ENCODE measurements around the gene DNAJB5.

DNAJB5 gene

DNA sequence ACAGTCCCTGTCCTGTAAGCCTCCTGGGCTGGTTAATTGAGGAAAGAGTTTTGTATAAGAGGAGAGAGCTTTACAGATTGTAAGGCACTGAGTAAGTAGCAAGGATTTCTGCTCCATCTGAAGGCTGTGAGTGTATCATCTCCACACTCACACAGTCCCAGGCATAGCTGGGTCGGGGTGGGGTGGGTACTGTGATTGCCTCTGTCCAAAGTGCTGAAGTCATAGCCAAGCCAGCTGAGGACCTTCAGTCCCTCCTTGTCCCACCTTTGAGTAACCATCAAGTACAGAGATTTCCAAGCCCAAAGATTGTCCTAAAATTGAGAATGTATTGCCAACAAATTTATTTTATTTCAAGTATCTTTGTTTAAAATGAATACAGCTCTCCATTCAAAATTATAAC, 5.5 kb upstream of the DNAJB5 start:
- DNase-seq (ENCODE audit: low spot score) = no peak

DNA sequence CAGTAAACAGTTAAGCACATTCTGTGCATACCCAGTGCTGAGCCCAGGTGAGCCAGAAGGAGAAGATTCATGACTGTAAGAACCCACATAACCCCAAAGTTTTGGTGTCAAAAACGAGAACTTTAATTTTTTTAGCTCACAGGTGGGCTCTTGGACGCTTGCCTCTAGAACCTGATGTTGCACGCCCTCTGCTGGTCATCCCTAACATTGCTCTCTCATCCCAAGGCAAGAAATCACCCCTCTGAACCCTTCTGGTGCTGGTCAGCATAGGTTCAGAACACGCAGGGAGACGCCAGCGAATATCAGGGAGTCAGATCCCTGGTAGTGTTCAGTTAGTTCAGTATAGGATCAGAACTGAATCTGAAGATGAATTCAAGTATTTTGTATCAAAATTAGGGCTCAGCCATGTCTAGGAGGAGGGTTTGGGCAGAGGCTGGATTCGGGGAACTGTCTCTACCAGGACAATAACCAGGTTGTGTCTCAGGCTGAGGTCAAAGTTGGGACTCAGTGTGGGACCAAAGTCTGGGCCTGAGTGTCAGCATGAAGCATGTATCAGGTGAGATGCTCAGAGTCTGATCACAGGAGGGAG, 4.1 kb upstream of the DNAJB5 start:
- peak; percentile 60 for DNase-seq (ENCODE audit: low spot score)

DNA sequence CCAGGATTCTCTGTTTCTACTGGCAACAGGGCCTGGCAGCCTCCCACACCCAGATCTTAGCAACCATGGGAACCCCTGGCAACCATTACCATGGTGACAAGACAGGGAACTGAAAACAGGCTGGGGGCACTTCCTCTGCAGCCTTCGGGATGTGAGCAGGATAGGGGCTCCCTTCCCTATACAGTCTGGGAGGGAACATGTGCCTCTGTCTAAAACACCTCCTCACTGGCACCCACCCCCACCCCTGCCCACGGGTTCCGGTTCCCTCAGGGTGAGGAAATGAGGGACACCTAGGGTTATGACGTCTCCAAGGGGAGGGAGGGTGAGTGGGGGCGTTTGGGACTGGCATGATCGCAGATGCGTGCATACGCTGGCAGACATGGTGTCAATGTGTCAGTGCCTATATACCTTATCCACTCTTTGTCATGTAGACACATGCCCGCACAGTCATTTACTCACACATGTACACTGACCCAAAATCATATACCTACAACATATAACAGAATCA, 3.0 kb upstream of the DNAJB5 start:
- DNase-seq (ENCODE audit: low spot score) = peak; percentile 35

DNA sequence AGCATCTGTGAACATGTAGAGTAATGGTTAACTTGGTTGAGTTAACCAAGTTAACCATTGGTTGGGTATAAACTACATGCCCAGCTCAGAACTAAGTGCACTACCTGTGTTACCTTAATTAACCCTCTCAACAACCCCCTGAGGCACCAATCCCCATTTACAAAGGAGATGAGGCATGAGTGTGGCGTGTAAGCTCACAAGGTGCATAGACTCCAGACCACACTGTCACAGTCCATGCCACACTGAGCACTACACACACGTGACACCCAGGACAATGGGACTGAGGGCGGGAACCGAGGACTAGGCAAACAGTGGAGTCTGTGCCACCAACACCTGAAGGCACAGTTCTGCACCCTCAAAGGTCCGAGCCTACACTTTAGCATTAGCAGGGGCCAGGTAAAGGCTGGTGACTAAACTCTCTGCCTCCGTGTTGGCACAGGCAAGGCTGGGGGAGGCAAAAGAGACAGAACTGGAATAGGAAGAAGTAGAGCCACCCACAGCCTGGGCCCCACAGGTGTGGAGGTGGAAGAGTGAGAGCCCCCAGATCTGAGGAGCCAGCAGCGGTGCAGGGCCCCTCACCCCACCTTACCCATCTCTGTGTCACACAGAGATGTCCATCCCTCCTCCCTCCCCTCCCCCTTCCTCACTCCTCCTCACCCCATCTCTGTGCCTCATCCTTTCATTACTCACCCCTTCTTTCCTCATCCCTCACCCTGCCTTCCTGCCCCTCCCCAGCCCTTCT, 2.2 kb upstream of the DNAJB5 start:
- DNase-seq (ENCODE audit: low spot score) = peak; percentile 73

DNA sequence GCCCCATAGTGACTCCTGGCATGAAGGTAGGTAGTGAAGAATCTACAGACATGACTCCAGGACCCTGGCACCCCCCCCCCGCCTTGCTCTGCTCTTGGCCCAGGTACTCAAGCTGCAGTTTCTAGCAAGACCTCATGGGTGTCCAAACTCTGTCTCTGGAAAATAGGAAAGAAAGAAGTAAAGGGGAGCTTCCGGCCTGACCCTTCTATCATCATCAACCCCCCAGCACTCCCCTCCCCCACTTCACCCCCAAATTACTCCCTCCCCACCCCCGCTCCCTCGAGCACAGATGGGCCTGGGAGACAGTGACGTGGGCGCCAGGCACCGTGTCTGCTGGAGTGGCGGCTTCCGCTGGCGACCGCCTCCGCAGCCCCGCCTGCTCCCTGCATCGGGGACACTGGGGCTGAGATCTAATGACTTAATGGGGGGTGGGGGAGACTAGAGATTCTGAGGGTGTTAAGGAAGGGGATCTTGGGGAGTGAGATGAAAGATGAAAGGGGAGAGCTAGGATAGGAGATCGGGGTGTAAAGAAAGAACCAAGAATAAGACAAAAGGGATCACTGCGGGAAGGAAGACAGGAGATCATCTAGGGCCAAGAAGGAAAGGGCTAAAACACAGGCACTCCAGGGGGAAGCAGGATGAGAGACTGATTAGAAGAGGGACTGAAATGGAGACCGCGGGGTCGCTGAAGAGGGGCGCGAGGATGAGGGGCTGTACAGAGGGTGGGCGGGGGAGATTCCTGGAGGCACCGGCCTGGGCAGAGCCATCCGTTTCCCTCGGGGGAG, 1.1 kb upstream of the DNAJB5 start:
- no peak for DNase-seq (ENCODE audit: low spot score)

DNA sequence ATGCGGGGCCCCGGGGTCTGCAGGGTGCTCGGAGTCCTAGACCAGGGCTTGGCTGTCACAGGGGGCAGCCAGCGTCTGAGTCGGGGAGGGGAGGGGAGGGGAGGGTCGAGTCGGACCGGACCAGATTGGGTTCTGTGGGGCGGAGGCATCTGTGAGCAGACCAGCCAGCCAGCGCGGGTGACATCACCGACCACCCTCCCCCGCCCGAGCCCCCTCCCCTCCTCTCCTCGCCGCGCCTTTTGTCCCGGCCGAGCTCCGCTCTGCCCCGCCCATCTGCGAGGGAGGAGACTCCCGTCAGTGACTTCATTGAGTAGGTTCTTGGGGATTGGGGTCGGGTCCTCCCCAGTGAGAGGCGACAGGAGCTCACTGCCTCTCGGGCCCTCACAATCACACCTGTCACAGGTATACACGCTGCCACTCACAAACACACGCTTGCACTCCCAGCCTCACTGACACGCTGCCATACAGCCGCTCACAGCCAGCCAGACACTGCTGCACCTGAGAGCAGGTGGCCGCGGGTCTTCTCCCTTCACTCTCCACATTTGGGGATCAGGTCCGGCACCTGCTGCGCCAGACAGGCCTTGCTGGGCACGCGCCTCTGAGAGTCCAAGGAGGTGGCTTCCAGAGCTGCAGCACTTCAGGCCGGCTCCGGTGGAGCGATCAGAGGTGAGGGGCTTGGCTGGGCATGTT, 546 bp downstream of the DNAJB5 start:
- peak; percentile 65 for DNase-seq (ENCODE audit: low spot score)

DNA sequence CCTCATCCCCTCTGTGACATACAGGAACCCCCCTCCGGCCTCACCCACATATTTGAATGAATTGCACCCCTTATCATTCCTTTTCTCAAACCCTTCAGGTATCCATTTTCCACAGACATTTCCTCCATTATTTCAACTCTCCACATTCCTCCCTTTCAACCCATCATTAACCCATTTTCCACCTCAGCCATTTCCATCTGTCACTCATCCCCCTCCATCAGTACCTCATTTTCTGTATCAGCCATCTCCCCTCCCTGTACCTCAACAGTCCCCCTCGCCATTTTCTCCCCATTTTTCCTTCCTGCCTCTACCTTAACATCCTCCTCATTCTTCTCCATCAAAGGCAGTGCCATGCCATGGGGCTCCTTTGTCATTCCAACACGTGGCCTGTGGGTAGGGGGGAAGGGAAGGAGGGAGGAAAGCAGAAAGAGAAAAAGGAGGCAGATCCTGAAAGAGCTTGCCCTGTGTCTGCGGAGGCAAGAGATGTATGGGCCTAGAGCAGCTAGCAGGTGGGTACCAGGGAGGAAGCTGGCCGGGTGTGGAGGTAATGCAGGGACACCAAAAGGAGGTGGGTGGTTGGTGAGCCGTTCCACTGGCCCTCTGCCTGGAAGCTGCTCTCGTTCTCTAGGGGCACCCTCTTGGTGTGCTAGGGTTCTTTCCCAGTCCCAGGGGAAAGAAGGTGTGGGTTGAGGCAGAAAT, 1.5 kb downstream of the DNAJB5 start:
- no peak for DNase-seq (ENCODE audit: low spot score)

DNA sequence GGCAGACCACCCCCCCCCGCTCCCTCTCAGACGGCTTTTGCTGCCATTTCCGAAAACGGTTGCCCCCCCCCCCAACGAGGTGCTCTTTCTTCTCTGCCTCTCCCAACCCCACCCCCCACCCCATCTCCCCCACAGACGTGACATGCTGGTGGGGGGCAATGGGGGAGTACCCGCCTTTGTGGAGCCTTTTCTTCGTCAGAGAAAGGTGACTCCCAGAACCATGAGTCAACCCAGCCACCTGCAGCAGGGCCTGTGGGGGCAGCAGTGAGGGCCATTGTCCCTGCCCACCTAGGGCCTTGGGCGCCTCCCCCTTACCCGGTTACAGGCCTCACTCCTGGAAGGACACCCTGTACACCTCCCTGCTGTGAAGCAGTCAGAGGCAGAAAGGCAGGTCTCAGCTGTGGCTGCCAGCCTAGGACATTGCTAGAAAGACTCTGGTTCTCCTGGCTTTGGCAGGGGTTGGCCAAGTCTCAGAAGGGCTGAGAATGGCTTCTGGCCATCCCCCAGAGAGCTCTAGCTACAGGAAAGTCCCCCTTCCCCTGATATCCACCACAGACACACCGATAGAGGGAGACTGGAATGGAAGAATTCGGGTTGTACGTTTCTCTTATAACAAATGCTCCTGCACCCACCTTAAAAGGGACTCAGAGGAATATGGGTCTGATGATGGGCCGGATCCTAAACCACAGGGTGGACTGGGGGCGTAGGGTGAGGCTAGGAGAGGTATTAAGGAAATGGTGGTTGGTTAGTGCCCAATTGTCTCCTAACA, 2.2 kb downstream of the DNAJB5 start:
- peak; percentile 77 for DNase-seq (ENCODE audit: low spot score)

DNA sequence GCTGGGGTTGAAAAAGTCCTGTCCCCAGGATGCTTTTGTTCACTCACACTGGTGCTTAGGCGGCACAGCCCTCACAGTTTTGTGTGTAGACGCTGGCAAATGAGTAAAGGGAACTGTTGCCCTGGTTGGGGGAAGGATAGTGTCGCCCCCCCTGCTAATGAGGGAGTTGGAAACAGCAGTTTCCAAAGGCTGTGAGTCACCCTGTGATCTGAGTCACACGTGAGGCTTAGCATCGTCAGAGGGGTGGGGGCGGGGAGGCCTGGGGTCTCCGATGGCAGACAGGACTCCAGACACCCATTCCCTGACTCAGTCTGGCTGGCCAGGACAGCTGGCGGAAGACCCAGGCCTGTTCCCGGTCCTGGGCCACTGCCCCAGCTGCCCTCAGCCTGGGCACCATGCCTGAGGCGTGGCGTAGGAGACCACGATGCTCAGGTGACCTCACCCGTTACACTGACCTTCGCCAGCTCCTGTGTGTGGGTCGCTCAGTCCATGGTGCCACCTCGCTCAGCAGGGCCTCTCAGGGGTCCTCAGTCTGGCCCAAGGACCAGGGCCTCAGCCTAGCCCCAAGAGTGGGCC, 2.9 kb downstream of the DNAJB5 start:
- peak; percentile 94 for DNase-seq (ENCODE audit: low spot score)

DNA sequence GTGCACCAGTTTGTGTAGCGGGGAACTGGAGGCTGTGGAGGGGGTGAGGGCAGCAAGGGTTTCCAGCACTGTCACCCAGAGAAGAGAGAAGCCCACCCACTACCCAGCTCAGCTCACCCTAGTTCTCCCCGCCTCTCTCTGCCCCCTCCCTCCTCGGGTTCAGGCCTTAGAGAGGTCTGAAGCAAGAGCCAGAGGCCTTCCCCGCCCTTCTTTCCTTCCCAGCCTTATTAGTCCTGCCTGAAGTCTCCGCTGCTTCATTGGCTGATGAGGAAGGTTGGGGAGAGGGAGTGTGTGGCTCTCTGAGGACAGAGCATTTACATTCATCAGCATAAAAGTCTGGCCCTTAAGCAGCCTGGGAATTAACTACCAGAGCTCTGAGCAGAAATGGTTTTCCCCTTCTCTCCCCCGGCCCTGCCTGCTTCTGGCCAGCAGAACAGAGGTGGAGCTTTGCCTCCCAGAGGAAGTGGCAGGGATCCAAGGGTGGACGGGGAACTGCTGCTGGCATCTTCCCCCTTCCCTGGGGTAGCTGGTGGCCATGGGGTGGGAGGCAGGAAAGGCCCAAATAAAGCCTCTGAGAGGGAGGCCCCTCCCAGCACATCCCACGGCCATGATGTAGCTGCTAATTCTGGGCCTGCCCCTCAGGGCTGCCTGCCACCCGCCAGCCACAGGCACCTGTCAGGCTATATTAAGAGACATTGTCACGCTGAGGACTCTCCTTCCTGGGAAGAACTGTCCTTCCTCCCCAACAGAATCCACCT, 4.1 kb downstream of the DNAJB5 start:
- DNase-seq (ENCODE audit: low spot score) = peak; percentile 59

DNA sequence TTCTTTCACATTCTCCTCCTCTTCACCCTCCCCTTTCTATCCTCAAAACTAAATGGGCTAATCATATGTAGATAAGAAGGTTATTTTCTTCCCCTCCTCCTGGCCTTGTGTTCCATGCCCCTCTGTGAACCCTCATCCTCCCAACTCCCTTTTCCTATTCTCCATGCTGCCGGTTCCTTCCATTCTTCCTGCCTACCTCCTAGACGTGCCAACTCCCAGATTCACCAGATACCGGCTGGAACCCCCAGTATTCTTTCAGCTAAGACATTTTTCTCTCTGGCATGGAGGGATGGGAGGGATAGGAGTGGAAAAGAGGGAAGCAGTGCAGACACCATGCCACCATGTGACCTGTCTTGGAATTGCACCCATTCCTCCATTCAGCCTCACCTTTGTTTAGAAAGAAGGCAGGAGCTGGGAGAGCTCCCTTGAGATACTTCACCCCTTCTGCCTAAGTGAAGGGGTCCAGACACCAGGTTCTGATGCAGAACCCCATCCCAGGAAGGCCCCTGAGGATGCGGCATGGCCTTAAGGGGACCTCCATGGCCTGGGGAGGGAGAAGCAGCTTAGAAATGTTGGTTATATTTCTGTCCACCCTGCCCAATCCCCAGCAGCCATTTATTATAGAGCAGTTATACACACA, 4.8 kb downstream of the DNAJB5 start:
- DNase-seq (ENCODE audit: low spot score) = peak; percentile 68

DNA sequence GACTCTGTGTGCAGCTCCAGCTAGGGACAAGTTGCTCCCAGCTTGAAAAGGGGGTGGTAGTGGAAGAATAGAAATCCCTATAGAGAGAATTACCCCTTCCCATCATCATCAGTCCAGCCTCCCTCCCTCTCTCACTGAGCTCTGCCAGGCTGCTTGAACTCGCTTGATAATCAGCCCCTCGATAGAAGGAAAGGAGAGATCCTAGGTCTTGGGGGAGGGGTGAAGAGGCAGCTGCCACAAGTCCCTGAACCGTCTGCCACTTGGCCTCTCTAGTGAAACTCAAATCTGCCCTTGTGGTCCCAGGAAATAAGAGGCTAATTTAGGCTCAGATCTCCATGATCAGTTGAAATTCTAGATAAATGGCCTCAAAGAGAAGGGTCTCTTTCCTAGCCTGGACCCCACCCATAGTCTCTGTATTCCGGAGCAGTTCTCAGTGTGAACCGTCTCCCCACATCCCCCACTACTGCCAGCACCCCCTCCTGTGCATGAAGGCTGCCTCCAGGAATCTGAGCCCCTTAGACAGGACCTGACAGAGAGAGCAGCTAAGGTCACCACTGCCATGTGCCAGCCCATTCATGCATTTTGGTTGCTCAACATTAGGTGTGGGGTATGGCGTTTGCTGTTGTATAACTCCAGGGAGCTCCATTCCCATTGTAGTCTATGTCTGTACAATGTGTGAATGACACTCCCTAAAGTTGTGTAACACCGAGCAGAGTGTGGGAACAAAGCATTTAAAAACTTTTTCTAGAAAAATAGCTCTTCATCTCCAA, 5.5 kb downstream of the DNAJB5 start:
- DNase-seq (ENCODE audit: low spot score) = peak; percentile 4

DNA sequence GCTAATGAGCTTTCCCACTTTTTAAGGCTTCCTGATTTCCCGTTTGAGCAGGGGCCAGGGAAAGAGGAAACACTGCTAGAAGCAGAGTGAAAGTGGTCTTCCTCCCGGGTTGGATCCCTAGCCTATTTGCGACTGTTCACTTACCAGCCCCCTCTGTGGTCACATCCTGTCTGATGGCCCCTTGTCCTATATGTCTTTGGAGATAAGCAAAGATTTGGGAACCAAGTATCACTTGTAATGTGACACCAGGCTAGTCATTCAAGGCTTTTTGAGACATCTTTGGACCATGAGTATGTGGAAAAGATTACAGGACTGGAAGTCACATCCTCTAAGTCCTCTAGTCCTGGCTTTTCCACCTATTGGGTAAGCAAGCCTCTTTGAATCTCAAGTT, 6.1 kb downstream of the DNAJB5 start:
- DNase-seq (ENCODE audit: low spot score) = no peak

DNA sequence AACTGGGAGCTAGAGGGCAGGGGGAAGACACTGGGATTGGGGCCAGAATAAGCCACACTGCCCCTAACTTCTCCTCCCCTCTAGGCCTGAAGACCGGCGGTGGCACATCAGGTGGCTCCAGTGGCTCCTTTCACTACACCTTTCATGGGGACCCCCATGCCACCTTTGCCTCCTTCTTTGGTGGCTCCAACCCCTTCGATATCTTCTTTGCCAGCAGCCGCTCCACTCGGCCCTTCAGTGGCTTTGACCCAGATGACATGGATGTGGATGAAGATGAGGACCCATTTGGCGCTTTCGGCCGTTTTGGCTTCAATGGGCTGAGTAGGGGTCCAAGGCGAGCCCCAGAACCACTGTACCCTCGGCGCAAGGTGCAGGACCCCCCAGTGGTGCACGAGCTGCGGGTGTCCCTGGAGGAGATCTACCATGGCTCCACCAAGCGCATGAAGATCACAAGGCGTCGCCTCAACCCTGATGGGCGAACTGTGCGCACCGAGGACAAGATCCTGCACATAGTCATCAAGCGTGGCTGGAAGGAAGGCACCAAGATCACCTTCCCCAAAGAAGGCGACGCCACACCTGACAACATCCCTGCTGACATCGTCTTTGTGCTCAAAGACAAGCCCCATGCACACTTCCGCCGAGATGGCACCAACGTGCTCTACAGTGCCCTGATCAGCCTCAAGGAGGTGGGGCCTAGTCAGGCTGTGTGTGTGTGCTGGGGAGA, 6.8 kb downstream of the DNAJB5 start:
- no peak for DNase-seq (ENCODE audit: low spot score)

DNA sequence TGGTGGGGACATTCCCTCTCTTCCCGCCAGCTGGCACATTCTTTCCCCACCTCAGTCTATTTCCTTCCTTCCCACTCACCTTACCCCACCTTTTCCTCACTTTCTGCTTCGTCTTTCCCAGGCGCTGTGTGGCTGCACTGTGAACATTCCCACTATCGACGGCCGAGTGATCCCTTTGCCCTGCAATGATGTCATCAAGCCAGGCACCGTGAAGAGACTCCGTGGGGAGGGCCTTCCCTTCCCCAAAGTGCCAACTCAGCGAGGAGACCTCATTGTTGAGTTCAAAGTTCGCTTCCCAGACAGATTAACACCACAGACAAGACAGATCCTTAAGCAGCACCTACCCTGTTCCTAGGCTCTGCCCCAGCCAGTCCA, 7.3 kb downstream of the DNAJB5 start:
- peak; percentile 83 for DNase-seq (ENCODE audit: low spot score)

DNA sequence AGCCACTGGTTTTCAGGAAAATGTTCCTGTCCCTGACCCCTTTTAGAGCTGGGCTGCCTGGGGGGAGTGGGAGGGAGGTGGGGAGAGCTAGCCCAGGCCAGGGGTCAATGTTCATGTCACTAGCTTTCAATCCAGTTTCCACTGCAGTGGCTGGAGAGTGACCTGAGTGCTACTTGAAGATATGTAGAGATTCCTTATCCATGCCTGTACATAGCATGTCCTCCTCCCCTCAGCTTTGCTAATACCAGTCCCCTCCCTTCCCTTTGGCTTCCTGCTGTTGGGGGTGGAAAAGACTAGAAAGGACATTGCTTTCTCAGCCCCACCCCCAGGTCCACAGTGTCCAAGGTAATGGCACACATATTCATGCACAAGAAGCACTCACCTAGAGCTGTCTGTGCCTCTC, 7.8 kb downstream of the DNAJB5 start:
- DNase-seq (ENCODE audit: low spot score) = no peak

DNA sequence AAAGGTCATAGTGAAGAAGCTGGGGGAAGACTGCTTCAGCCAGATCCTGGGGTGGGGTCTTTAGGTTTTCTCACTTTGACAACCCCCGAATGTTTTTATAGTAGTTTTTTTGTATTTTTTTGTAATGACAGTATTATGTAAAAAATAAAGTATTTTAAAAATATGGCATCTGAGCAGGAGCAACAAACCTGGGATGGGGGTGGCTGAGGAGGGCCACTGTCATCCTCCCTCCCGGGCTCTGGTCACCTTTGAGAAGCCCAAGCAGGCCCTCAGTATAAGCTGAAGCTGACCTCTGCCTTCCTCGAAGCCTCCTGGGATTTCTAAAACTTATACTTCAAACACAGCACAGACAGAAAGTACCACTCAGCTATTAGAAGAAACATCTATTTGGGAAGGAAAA, 8.7 kb downstream of the DNAJB5 start:
- no peak for DNase-seq (ENCODE audit: low spot score)

DNA sequence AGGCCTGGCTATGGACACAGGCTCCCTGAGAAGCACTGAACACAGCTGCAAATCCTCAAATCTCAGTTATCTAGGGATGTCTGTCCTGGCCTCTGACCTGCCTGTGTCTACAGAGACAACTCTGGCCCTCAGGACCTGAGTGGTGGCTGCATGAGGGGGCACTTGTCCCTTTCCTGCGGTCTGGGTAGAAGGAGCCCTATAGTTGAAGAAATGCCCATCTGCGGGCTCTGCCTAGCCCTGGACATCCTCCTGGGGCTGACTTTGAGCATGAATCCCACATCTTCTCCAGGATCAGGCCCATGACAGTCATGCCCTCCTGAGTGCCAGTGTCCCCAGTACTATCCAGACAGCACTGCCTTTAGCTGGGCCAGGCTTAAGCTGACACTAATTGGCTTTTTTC, 10.0 kb downstream of the DNAJB5 start:
- DNase-seq (ENCODE audit: low spot score) = no peak
